Measurements from ENCODE around the gene SMIM35. TPM values are rescaled to one million over a fixed set of nuclear protein-coding genes. Genes with fewer than 3 reads are reported as not detected.

SMIM35 gene
- total and polyA plus RNA-seq, 2 of the 4 experiments (the other 2 are of a cell fraction): not detected

Other genes starting within 250 kb of the SMIM35 start
- not detected in 2 replicates for gene FXYD6, start 210.3 kb downstream of the SMIM35 start, total RNA-seq (2012; rRNA removed)
- gene FXYD6, start 210.3 kb downstream of the SMIM35 start, polyA plus RNA-seq (2012; rRNA removed): 0.32 and 0.36 TPM in 2 replicates
- gene TMPRSS13, start 157.6 kb downstream of the SMIM35 start, total RNA-seq (2012; rRNA removed): not detected in 2 replicates
- gene TMPRSS13, start 157.6 kb downstream of the SMIM35 start, polyA plus RNA-seq (2012; rRNA removed): not detected in 2 replicates
- not detected in 2 replicates for gene IL10RA, start 100.6 kb downstream of the SMIM35 start, total RNA-seq (2012; rRNA removed)
- gene IL10RA, start 100.6 kb downstream of the SMIM35 start, polyA plus RNA-seq (2012; rRNA removed): 0.12 TPM in 1 of 2 replicates, not detected in the other
- not detected in 2 replicates for gene TMPRSS4, start 9.9 kb downstream of the SMIM35 start, total RNA-seq (2012; rRNA removed)
- gene TMPRSS4, start 9.9 kb downstream of the SMIM35 start, polyA plus RNA-seq (2012; rRNA removed): not detected in 2 replicates
- gene SCN4B, start 65.9 kb upstream of the SMIM35 start, total RNA-seq (2012; rRNA removed): under 0.01 and 0.18 TPM in 2 replicates
- gene SCN4B, start 65.9 kb upstream of the SMIM35 start, polyA plus RNA-seq (2012; rRNA removed): 0.33 and 0.44 TPM in 2 replicates
- under 0.01 TPM in 2 replicates for gene SCN2B, start 89.7 kb upstream of the SMIM35 start, total RNA-seq (2012; rRNA removed)
- 0.05 and 0.10 TPM in 2 replicates for gene SCN2B, start 89.7 kb upstream of the SMIM35 start, polyA plus RNA-seq (2012; rRNA removed)
- not detected in 2 replicates for gene JAML, start 138.0 kb upstream of the SMIM35 start, total RNA-seq (2012; rRNA removed)
- not detected in 2 replicates for gene JAML, start 138.0 kb upstream of the SMIM35 start, polyA plus RNA-seq (2012; rRNA removed)
- 0.36 and 0.56 TPM in 2 replicates for gene MPZL3, start 165.4 kb upstream of the SMIM35 start, total RNA-seq (2012; rRNA removed)
- gene MPZL3, start 165.4 kb upstream of the SMIM35 start, polyA plus RNA-seq (2012; rRNA removed): 0.14 and 0.15 TPM in 2 replicates
- gene MPZL2, start 177.3 kb upstream of the SMIM35 start, total RNA-seq (2012; rRNA removed): not detected in 2 replicates
- gene MPZL2, start 177.3 kb upstream of the SMIM35 start, polyA plus RNA-seq (2012; rRNA removed): not detected in 2 replicates
- gene CD3E, start 217.8 kb upstream of the SMIM35 start, total RNA-seq (2012; rRNA removed): not detected in 2 replicates
- gene CD3E, start 217.8 kb upstream of the SMIM35 start, polyA plus RNA-seq (2012; rRNA removed): not detected in 2 replicates